NCI-H526 (cell line): ENCODE results near the gene ABCA6.

Experiments
- DNase-seq, 2 experiments: peaks; one replicate each; lab custom pipeline; 2025; lab: John Stamatoyannopoulos, UW

The ABCA6 gene

GRCh38 chr17:69048634-69049033 lies 93.1 kb downstream of the ABCA6 start:
- DNase-seq = no peak

- no peak for DNase-seq
Observed at GRCh38 chr17:69047368-69048263, 94.1 kb downstream of the ABCA6 start.

DNA sequence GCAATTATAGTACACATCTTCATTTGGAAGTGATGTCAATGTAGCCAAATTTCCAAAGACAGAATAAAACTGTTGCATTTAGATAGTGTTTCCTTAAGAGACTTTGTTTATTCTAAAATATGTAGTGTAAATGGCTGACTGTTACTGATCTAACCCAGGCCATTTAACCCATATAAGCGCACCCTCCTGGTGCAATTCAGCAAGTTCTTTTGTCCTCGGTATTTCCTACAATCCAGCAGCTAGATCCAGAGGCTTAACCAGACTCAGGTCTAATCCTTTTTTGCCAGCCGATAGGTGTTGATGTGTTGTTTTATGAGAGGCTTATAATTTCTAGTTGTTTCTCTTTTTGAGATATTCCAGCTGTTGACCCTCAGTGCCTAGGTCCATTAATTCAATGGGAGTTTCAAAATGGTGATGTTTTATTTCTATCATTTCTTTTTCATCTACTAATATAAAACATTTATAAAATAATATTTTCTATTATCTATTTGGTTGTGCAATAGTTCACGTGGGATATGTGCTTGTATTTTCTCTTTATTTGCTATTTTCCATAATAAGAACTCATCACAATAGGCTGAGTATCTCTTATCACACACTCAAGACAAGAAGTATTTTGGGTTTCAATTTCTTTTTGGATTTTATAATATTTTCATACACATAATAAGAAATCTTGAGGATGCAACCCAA lies 95.4 kb downstream of the ABCA6 start:
- DNase-seq = no peak

- DNase-seq = no peak
Observed at GRCh38 chr17:69045646-69046045, 96.0 kb downstream of the ABCA6 start.

GRCh38 chr17:69044371-69044770 lies 97.3 kb downstream of the ABCA6 start:
- DNase-seq = no peak

DNA sequence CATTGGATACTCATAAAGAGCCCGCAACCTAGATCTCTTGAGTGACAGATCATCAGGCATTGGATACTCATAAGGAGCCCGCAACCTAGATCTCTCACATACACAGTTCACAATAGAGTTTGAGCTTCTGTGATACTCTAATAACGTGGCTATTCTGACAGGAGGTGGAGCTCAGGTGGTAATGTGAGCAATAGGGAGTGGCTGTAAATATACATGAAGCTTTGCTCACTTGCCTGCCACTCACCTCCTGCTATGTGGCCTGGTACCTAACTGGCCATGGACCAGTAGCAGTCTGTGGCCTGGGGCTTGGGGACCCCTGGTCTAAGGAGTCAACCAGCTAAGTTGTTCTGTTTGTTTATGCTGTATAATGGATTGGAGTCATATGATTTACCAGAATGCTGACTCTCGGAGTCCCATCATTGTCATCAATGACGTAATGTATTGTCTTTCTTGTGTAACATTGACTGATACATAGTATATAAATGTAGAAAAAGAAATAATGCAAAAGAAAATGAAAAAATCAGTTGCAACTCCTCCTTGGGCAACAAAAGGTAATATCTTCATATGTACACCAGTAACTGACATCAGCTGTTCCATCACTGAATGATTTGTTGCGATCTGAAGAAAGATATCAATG lies 98.5 kb downstream of the ABCA6 start:
- DNase-seq = no peak

- no peak for DNase-seq
Observed at GRCh38 chr17:69042308-69042707, 99.4 kb downstream of the ABCA6 start.

DNA sequence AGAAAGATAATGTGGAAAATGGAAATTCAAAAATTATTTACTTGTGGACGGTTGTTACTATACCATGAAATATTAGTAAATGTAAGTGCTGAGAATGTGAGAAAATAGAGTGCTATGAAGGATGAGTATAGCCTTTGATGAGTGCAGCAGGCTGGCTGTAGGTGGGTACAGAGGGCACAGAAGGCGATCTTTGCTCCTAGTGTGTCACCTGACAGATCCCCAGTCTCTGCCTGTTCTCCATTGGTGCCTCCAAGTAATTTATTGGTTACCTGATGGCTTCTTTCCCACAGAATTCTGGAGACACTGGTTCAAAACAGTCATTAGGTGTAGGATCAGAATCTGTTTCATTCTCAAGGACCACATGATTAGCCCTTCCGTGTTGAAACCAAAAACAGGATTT lies 109.9 kb downstream of the ABCA6 start:
- DNase-seq = no peak

DNA sequence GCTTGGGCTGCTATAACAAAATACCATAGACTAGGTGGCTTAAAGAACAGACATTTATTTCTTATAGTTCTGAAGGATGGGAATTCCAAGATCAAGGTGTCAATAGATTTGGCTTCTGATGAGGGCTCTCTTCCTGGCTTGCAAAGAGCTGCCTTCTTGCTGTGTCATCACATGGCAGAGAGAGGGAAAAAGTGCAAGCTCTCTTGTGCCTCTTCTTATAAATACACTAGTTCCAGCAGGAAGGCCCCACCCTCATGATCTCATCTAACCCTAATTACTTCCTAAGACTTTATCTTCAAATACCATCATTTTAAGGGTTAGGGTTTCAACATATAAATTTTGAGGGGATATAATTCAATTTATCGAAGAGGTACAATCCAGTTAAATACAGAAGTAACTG lies 111.5 kb downstream of the ABCA6 start:
- DNase-seq = no peak
